GM19238 (cell line): ENCODE results near the gene TRPM3.
"Not testable (repeated sequence)": the region's sequence is repeated elsewhere in the genome, so short reads cannot be mapped to it uniquely, and the experiment has no call there.

Experiments used
- DNase-seq: peaks from one replicate; pipeline ENCODE4 v3.0.0; 2011; ENCODE audit warnings: low spot score; ENCODE audit not compliant: insufficient read length

TRPM3 gene

GRCh38 chr9:70772601-70773000 is 348.8 kb downstream of the TRPM3 start:
- no peak for DNase-seq

GRCh38 chr9:70765946-70766345 is 355.5 kb downstream of the TRPM3 start:
- no peak for DNase-seq

DNA sequence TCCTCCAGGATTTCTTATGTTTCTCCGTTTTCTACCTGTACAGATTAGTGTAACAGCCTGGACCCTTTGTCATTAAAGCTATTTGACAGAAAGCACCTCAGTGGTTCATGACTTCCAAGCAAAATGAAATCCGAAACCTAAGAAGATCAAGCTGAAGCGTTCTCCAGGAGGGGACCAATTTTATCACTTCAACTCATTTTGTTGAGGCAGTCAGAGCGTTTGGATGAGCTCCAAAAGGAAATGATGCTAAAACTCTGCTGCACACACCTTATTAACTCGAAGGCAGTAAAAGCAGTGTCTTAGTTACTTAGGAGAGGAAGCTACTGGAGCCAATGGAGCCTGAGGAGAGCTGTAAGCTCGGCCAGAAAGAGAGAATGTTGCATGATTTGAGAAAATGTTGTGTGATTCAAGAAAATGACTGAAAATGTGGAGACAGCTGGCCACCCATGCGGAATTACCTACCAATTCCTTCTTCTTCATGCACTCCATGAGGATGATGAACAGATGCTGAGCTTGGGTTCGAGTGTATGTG is 360.2 kb downstream of the TRPM3 start:
- no peak for DNase-seq

GRCh38 chr9:70760228-70760627 is 361.2 kb downstream of the TRPM3 start:
- DNase-seq = no peak

- DNase-seq = no peak
These were observed 368.1 kb downstream of the TRPM3 start for GRCh38 chr9:70753311-70753710.

DNA sequence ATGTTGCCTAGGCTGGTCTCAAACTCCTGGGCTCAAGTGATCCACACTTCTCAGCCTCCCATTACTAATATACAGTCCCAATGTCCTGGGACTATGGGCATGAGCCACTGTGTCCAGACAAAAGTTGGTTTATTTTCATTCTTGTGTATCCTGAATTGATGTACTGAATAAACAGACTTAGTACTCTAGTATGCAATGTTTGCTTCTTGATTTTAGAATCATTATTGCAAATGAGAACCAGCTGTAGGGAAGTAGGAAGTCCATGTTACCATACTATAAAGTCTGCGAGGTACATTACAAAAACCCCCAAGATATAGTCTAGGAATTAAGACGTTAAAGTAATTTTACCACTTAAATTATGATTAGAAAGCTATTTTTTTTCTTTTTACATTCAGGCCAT is 372.4 kb downstream of the TRPM3 start:
- no peak for DNase-seq

GRCh38 chr9:70747261-70747718 is 374.1 kb downstream of the TRPM3 start:
- DNase-seq = no peak

DNA sequence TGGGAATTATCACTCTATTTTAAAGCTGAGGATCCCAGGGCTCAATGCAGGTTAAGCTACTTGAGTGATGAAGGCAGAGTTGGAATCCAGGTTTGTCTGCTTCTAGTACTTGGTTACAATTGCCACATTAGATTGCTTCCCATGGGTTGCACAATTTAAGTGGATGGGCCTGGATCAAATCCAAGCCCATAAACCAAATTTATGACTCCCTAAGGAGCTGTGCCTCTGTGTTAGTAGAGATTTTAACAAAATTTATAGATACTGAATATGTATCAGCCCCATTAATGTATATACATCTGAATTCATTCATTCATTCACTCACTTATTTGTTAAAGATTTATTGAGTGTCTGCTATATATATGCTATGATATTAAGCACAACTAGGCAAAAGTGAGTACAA is 374.7 kb downstream of the TRPM3 start:
- DNase-seq = no peak

- DNase-seq = no peak
These were observed 375.1 kb downstream of the TRPM3 start for GRCh38 chr9:70746316-70746715.

- DNase-seq = not testable (repeated sequence)
These were observed 396.6 kb downstream of the TRPM3 start for GRCh38 chr9:70724794-70725193.

- not testable (repeated sequence) for DNase-seq
These were observed 397.4 kb downstream of the TRPM3 start for GRCh38 chr9:70724025-70724424.

- not testable (repeated sequence) for DNase-seq
These were observed 414.6 kb downstream of the TRPM3 start for GRCh38 chr9:70706797-70707196.

- DNase-seq = no peak
These were observed 420.3 kb downstream of the TRPM3 start for GRCh38 chr9:70701163-70701562.

DNA sequence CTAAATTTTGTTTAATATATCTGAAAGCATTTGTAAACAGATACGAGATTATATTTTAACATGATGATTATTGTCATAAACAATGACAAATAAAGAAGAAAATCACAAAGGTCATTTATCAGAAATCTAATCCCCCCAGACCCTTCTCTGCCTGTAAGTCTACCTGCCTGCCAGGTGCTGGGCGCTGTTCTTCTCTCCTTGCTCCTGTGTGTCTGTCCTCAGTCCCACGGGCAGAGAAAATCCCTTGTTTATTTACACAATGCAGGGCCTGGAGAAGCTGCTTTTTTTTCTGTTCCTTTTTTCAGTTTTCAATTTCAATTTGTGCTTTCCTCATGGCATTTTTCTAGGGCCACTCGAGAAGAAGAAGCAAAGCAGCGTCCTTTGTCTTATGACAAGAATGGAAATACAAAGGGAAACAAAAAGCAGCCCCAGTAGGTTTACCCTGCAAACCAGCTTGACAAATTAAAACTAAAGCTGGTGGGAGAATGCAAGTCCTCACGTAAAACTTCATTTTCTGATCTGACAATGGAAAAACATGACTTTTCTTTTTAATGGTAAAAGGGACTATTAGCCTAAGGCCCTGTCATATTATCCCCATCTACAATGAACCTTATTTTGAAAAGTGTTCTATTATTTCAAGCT is 424.6 kb downstream of the TRPM3 start:
- no peak for DNase-seq

DNA sequence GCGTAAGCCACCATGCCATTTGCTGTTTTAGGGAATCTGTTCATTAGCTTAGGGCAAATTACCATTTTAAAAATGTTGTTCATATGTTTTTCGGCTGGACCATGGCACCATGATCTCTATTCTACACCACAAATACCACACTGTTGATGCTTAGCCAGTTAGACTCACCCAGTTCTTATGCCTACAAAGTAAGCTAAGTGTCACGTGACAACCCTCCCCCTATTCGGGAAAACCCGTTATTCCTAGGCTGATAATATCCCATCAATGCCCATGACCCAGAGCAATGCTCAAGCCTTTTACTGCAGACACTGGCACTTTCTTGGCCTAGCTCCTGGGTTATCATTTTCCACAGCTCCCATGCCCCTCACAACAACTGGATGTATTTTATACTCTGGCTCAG is 426.7 kb downstream of the TRPM3 start:
- DNase-seq = no peak

DNA sequence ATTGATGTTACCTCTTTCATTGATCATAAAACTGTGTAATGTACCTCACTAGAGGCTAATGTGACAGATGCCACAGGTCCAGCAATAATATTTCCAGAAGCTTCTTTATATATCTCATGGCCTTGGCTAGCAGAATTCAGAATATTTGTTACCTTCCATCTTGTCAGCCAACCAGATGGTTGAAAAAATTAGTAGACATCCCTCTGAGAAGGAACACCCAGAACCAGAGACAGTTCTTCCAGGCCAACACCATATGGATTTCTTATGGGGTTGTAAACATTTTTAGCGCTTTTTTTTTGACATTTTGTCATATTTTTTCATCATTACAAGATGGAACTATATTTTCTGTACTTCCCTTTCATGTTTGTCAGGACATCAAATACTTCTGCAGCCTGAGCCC is 428.2 kb downstream of the TRPM3 start:
- no peak for DNase-seq

GRCh38 chr9:70692431-70692830 is 429.0 kb downstream of the TRPM3 start:
- no peak for DNase-seq

GRCh38 chr9:70688704-70689103 is 432.7 kb downstream of the TRPM3 start:
- no peak for DNase-seq

DNA sequence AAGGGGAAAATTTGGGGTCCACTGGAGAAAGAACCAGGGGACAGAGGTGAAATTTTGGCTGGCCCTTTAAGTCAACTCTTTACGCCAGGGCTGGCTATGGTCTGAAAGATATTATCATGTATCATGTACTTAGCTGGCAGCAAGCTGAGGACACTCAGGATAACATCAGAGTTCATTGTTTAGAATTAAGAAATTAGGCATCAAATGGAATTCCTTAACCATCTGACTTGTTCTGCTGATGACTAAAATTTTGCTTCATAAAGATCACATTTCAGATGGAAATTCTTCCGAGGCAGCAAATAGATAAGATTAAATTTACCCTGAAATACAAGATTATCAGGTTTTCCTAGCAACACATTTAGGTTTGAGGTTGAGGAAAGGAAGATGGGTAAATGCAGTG is 437.6 kb downstream of the TRPM3 start:
- no peak for DNase-seq

GRCh38 chr9:70682298-70682697 is 439.1 kb downstream of the TRPM3 start:
- DNase-seq = no peak

DNA sequence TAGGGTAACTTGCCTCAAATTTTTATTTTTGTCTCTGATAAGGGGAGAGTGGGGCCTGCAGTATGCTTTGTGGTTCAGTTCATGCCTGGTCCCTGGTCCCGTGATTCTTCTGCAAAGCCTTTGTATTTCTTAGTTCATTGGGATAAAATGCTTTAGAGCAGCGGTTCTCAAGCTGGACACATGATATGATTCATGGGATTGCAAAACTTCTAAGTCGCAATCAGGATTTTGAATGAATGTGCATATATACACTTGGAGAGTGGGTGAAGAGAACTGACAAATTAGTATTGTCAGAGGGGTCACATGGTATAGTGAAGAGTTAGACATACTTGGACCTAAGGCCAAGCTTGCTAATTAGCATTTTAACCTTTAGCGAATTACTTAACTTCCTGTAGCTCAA is 441.6 kb downstream of the TRPM3 start:
- no peak for DNase-seq

DNA sequence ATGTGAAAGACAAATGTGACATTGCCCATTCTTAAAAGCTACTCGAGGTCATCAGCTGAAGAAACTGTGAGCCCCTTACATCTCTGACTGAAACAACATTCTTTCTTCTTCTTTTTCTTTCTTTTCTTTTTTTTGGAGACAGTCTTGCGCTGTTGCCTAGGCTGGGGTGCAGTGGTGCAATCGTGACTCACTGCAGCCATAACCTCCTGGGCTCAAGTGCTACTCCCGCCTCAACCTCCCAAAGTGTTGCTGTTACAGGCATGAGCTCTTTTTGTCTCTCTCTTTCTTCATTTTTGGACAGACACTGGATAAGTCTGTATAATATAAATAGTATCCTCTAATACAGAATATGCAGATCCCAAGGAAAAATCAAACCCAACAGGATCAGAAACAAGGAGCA is 443.3 kb downstream of the TRPM3 start:
- DNase-seq = no peak

DNA sequence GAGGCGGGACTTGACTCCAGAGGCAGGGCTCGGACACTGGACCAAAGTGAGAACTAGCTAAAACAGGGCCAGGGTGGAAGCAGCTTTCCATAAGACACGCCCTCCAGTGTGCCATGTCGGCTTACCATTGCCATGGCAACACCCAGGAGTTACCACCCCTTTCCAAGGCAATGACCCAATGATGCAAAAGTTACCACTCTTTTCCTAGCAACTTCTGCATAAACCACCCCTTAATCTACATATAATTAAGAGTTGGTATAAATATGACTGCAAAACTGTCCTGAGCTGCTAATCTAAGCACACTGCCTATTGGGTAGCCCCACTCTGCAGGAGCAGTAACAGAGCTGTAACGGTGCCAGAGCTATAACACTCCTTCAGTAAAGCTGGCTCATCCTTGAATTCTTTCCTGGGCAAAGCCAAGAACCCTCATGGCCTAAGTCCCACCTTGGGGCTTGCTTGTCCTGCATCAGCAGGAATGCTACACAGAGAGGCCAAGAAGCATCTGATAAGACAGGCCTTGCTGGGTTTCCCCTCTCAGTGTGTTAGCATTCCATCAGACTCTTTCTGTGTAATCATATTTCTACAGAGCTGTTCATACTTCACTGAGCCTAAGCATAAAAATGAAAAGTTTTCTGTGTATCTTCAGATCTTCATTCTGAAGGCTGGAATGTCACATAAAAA is 444.2 kb downstream of the TRPM3 start:
- DNase-seq = no peak
